SK-N-SH (cell line): ENCODE data around the gene ZNF579. TPM values are rescaled to one million over a fixed set of nuclear protein-coding genes. Genes with fewer than 3 reads are reported as not detected.

Source experiments
- polyA plus RNA-seq, 3 experiments: library from polyadenylated mRNA; depleted of rRNA; stranded (reverse); fragments of >200 nt; gene quantifications; 2 replicates each; pipeline ENCODE4 v1.2.3, GENCODE V29; 2012

The ZNF579 gene
- polyA plus RNA-seq, 1 of the 3 experiments (the other 2 are of a cell fraction) = 5.9 TPM

Other genes with a start within 250 kb of the ZNF579 start
- 14.0 and 14.4 TPM in 2 replicates for gene KMT5C, start 241.0 kb downstream of the ZNF579 start, polyA plus RNA-seq (2012; rRNA removed)
- gene COX6B2, start 226.1 kb downstream of the ZNF579 start, polyA plus RNA-seq (2012; rRNA removed) = 0.58 and 0.74 TPM in 2 replicates
- not detected in 2 replicates for gene GARIN5B, start 217.6 kb downstream of the ZNF579 start, polyA plus RNA-seq (2012; rRNA removed)
- 13.2 and 16.1 TPM in 2 replicates for gene IL11, start 210.4 kb downstream of the ZNF579 start, polyA plus RNA-seq (2012; rRNA removed)
- gene TMEM190, start 204.0 kb downstream of the ZNF579 start, polyA plus RNA-seq (2012; rRNA removed) = 0.77 and 0.91 TPM in 2 replicates
- 0.08 and 0.12 TPM in 2 replicates for gene TMEM238, start 196.6 kb downstream of the ZNF579 start, polyA plus RNA-seq (2012; rRNA removed)
- gene RPL28, start 194.9 kb downstream of the ZNF579 start, polyA plus RNA-seq (2012; rRNA removed) = 2,297 and 2,368 TPM in 2 replicates
- 84.7 and 133 TPM in 2 replicates for gene UBE2S, start 173.1 kb downstream of the ZNF579 start, polyA plus RNA-seq (2012; rRNA removed)
- 0.02 TPM in 1 of 2 replicates, not detected in the other for gene SHISA7, start 137.5 kb downstream of the ZNF579 start, polyA plus RNA-seq (2012; rRNA removed)
- 60.9 and 65.4 TPM in 2 replicates for gene ISOC2, start 119.2 kb downstream of the ZNF579 start, polyA plus RNA-seq (2012; rRNA removed)
- not detected in 2 replicates for gene C19orf85, start 116.1 kb downstream of the ZNF579 start, polyA plus RNA-seq (2012; rRNA removed)
- gene ZNF628, start 104.2 kb downstream of the ZNF579 start, polyA plus RNA-seq (2012; rRNA removed) = 0.73 and 1.6 TPM in 2 replicates
- 84.4 and 89.9 TPM in 2 replicates for gene NAT14, start 95.7 kb downstream of the ZNF579 start, polyA plus RNA-seq (2012; rRNA removed)
- gene SSC5D, start 92.4 kb downstream of the ZNF579 start, polyA plus RNA-seq (2012; rRNA removed) = 2.6 and 4.9 TPM in 2 replicates
- gene SBK2, start 43.7 kb downstream of the ZNF579 start, polyA plus RNA-seq (2012; rRNA removed) = 0.20 and 0.28 TPM in 2 replicates
- gene SBK3, start 35.3 kb downstream of the ZNF579 start, polyA plus RNA-seq (2012; rRNA removed) = 0.03 and 0.05 TPM in 2 replicates
- 5.2 and 5.7 TPM in 2 replicates for gene FIZ1, start 18.7 kb upstream of the ZNF579 start, polyA plus RNA-seq (2012; rRNA removed)
- 7.2 and 7.3 TPM in 2 replicates for gene ZNF524, start 19.4 kb upstream of the ZNF579 start, polyA plus RNA-seq (2012; rRNA removed)
- gene ZNF865, start 24.8 kb upstream of the ZNF579 start, polyA plus RNA-seq (2012; rRNA removed) = 3.4 and 5.0 TPM in 2 replicates
- 5.0 and 5.5 TPM in 2 replicates for gene ZNF784, start 43.7 kb upstream of the ZNF579 start, polyA plus RNA-seq (2012; rRNA removed)
- 14.0 and 21.9 TPM in 2 replicates for gene ZNF580, start 60.2 kb upstream of the ZNF579 start, polyA plus RNA-seq (2012; rRNA removed)
- 24.2 and 24.7 TPM in 2 replicates for gene ZNF581, start 62.8 kb upstream of the ZNF579 start, polyA plus RNA-seq (2012; rRNA removed)
- 20.1 and 27.1 TPM in 2 replicates for gene CCDC106, start 67.4 kb upstream of the ZNF579 start, polyA plus RNA-seq (2012; rRNA removed)
- 217 and 321 TPM in 2 replicates for gene U2AF2, start 74.2 kb upstream of the ZNF579 start, polyA plus RNA-seq (2012; rRNA removed)
- 72.0 and 134 TPM in 2 replicates for gene EPN1, start 94.4 kb upstream of the ZNF579 start, polyA plus RNA-seq (2012; rRNA removed)
- not detected in 2 replicates for gene NLRP9, start 157.6 kb upstream of the ZNF579 start, polyA plus RNA-seq (2012; rRNA removed)
- 0.06 TPM in 1 of 2 replicates, not detected in the other for gene RFPL4A, start 178.2 kb upstream of the ZNF579 start, polyA plus RNA-seq (2012; rRNA removed)
- gene RFPL4AL1, start 188.3 kb upstream of the ZNF579 start, polyA plus RNA-seq (2012; rRNA removed) = not detected in 2 replicates